GM19467 (cell line): Measurements from ENCODE around the gene FLOT1.
"Not testable (repeated sequence)": the region's sequence is repeated elsewhere in the genome, so short reads cannot be mapped to it uniquely, and the experiment has no call there.

Experiments used
- ATAC-seq: cut with Tn5 transposase; IDR thresholded peaks from one replicate; pipeline ENCODE4 v1.9.1; 2021; ENCODE audit warnings: mild to moderate bottlenecking, moderate library complexity; ENCODE audit not compliant: unreplicated experiment

The FLOT1 gene

DNA sequence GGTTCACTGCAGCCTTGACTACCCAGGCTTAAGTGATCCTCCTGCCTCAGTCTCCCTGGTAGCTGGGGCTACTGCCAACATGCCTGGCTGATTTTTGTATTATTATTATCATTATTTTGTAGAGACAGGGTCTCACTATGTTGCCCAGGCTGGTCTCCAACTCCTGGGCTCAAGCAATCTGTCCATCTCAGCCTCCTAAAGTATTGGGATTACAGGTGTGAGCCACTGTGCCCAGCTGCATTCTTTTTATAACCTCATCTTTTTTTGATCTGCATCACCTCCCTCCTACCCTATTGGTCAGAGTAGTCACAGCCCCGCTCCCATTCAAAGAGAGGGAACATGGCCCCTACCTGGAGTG lies 25.4 kb upstream of the FLOT1 start:
- ATAC-seq, result no peak

DNA sequence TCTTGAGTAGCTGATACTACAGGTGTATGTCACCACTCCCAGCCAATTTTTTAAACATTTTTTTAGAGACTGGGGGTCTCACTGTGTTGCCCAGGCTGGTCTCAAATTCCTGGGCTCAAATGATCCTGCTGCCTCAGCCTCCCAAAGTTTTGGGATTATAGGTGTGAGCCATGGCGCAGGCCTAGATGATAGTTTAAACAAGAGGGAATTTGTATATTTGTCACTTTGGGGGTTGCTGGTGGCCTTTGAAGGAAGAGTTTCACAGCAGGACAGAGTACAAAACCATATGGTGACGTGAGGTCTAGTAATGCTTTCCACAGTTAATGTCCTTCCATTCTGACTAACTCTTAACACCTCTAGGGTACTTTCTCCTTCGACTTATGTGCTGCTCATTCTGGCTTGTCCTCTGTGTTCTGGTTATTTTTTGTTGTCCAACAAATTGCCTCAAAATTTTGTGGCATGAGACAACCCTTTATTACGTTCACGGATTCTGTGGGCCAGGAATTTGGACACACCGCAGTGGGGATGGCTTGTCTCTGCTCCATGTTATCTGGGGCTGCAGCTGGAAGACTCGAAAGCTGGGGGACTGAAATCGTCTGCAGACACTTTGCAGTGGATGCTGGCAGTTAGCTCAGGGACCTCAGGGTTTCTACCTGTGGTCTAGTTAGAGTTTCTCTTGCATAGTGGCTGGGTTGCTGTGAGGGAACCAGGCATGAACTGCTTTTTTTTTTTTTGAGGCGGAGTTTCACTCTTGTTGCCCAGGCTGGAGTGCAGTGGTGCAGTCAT lies 24.9 kb upstream of the FLOT1 start:
- peak; percentile 45 for ATAC-seq

DNA sequence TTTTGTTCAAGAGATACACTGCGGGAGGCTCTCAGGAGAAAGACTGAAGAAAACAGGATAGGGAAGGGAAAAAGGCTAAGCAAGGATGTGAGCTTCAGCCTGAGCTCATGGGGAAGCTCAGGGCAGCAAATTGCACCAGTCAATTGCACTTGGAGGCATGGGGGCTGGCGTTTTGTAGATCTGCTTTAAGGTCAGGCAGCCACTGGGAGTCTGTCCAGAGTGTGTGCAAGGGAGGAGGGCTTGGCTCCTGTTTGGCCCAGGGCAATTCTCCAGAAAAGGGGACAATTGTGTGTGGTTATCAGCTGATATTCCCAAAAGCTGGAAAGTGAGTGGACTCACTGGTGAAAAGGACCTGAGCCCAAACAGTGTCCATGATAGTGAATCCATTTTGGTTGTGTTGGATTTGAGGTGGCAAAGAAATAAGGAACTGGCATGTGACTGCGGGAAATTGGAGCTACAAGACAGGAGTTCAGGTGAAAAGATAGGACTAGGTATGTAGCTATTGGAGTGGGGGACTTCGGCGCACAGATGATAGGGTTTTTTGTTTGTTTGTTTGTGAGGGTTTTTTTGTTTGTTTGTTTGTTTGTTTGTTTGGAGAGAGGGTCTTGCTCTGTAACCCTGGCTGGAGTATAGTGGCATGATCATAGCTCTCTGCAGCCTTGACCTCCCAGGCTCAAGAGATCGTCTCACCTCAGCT lies 24.1 kb upstream of the FLOT1 start:
- ATAC-seq, result no peak

DNA sequence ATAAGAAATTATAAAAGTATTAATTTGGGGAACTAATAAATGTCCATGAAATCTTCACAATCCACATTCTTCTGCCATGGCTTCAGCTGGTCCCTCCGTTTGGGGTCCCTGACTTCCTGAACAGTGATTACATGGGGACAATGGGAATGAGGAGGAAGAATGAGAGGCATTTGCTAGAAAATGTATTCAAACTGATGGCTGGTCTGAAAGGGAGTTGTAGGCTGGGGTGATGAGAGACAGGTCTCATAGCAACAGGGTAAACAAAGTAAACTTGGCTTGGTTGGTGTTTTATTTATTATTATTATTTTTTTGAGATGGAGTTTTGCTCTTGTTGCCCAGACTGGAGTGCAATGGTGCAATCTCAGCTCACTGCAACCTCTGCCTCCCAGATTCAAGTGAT lies 23.0 kb upstream of the FLOT1 start:
- ATAC-seq, result not testable (repeated sequence)

DNA sequence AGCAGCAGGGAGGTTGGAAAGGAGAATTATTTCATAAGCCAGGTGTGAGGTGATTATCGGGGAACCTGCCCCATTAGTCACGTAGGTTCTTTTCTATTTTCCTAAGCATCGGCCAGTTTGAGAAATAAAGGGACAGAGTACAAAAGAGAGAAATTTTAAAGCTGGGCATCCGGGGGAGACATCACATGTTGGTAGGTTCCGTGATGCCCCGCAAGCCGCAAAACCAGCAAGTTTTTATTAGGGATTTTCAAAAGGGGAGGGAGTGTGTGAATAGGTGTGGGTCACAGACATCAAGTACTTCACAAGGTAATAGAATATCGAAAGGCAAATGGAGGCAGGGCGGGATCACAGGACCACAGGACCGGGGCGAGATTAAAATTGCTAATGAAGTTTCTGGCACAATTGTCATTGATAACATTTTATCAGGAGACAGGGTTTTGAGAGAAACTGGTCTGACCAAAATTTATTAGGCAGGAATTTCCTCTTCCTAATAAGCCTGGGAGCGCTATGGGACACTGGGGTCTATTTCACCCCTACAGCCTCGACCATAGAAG lies 22.1 kb upstream of the FLOT1 start:
- ATAC-seq, result not testable (repeated sequence)

DNA sequence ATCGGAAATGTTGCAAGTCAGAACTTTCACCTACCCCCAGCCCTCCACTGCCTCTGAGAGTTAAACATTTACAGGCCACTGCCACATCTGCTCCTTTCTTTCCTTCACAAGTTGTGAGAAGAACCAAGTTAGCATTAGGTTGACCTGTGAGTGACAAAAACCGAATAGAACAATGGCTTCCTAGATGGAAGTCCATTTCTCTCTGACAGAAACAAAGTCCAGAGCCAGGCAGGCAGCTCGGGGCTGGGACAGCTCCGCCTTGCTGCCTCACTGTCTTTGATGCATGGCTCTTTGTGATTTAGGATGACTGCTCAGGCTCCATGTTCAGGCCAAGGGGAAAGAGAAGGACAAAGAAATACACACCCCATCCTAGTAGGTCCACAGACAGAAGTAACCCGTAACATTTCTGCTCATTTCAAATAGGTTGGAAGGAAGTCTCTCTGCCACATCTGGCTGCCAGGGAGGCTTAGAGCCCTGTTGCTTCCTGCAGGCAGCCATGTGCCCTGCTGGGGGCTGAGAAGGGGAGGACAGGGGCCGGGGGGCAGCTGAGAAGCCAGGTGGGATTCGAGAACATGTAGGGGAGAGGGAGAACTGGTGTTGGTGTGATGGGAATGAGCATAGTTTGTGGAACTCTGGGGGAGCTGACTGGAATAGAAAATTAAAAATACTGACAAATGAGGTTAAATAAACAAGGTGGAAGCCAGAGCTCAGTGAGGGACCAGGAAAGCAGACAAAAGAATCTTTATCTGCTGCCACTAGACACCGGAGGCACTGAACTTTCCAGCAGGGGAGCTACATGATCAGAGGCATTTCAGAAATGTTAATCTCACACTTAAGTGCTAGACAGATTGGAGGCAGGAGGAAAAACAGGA lies 21.4 kb upstream of the FLOT1 start:
- peak; percentile 34 for ATAC-seq

DNA sequence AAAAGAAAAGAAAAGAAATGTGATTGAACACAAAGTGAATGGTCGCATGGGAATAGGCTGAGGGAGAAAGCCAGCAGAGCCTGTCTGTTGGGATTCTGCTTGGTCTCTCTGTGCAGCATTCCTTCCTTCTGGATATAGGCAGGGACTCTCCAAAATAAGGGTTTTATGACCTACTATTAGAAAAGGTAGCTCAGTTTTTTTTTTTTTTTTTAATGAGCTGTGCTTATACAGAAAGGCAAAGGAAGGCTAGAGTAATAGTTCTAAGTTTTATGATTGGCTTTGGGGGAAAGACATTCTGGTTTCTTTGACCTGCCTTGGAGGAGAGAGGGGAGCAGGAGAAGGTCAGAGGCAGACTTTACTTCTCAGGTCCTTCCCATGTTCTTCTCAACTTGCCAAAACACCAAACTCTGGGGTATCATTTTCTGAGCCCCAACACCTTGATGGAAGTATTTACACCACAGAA lies 20.7 kb upstream of the FLOT1 start:
- ATAC-seq, result no peak

DNA sequence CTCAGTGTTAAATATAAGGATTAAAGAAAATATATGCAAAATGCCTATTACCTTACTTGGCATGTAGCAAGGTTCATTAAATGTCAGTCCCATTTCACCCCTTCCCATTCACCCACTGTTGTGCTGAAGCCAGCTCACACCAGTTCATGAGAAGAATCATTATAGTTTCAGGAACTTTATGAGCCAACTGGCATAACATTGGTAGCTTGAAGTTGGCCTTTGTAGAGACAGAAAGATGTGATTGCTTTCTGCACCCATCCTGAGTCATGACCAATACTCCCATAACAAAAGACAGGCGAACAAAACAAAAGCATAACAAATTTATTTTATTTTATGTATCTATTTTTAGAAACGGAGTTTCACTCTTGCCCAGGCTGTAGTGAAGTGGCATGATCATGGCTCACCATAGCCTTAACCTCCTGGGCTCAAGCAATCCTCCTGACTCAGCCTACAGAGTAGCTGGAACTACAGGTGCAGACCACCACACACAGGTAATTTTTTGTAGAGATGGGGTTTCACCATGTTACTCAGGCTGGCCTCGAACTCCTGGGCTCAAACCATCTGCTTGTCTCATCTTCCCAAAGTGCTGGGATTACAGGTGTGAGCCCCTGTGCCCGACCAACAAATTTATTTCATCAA lies 19.4 kb upstream of the FLOT1 start:
- no peak for ATAC-seq

DNA sequence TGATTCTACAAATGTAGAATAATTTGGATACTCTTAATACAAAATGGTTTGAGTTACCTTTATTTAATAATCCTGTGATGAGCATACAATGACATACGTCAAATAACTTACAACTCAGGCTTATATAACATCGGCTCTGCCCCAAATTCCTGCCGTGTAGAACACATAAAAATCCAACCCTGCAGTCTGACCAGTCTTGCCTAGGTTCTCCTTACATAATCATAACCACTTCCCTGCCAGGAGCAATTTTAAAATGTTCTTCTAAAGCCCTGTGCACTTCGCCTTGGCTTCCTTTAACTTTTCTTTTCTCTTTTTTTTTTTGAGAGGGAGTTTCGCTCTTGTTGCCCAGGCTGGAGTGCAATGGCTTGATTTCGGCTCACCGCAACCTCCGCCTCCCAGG lies 18.1 kb upstream of the FLOT1 start:
- ATAC-seq, result no peak

DNA sequence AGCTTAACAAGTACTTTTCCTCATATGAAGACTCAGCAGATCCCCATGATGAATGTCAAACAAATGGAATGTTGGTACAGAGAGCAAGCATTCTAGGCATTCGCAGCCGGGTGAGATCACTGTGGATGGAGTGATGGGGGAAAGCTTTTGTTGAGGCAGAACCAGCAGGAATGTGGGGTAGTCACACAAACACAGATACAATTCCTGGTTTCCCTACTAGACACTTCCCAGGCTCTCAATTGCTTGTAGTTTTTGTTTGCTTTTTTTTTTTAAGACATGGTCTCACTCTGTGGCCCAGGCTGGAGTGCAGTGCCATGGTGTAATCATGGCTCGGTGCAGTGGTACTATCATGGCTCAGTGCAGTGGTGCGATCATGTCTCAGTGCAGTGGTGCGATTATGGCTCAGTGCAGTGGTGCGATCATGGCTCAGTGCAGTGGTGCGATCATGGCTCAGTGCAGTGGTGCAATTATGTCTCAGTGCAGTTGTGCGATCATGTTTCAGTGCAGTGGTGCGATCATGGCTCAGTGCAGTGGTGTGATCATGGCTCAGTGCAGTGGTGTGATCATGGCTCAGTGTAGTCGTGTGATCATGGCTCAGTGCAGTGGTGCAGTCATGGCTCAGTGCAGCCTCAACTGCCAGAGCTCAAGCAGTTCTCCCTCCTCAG lies 17.2 kb upstream of the FLOT1 start:
- ATAC-seq, result no peak

DNA sequence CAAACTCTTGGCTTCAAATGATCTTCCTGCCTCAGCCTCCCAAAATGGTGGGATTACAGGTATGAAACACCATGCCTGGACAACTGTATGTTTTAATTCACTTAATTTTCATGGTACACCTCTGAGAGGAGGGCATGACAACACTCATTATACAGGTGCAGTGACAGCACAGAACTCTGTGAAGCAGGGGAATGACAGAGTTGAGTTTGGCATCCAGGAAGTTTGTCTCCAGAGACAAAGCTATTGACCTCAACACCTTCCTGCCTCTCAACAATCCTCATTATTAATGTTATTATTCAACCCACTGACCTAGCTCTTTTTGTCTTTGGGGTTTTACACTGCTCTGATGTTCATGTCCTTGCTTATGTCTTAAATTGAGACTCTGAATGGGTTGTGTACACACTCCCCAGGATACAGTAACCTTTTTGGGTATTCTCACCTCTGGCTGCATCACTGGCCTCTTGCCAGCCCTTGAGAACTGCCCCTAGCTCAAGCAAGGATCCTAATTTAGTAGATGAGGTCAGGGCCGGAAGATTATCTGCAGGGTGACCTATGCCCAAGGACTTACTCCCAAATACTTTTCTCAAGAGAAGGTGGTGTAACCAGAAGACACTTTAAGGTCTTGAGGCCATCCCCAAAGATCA lies 14.9 kb upstream of the FLOT1 start:
- ATAC-seq, result no peak

DNA sequence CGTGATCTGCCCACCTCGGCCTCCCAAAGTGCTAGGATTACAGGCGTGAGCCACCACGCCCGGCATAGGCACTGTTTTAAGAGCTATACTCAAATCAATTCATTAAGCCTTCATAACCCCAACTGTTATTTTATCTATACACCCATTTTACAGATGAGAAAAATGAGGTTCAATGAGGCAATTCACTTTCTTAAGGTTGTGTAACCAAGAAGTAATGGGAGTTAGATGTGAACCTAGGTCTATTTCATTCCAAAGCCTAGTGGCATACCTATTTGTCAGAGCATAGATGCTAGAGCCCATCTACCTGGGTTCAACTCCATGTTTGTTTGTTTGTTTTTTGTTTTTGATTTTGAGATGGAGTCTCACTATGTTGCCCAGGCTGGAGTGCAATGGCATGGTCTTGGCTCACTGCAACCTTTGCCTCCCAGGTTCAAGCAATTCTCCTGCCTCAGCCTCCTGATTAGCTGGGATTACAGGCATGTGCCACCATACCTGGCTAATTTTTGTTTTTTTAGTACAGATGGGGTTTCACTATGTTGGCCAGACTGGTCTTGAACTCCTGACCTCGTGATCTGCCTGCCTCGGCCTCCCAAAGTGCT lies 14.0 kb upstream of the FLOT1 start:
- not testable (repeated sequence) for ATAC-seq

DNA sequence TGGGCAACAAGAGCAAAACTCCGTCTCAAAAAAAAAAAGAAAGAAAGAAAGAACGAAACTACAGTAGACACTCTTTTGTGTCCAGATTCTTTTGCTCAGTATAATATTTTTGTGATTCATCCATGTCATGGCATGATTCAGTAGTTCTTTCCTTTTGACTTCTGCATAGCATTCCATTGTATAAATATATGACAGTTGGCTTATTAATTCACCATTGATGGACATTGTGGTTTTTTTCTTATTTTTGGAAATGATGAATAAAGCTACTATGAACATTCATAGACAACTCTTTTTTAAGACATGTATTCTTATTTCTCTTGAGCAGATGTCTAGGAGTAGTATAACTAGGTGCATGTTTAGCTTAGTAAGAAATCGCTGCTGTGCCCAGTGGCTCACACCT lies 12.1 kb upstream of the FLOT1 start:
- ATAC-seq, result no peak

DNA sequence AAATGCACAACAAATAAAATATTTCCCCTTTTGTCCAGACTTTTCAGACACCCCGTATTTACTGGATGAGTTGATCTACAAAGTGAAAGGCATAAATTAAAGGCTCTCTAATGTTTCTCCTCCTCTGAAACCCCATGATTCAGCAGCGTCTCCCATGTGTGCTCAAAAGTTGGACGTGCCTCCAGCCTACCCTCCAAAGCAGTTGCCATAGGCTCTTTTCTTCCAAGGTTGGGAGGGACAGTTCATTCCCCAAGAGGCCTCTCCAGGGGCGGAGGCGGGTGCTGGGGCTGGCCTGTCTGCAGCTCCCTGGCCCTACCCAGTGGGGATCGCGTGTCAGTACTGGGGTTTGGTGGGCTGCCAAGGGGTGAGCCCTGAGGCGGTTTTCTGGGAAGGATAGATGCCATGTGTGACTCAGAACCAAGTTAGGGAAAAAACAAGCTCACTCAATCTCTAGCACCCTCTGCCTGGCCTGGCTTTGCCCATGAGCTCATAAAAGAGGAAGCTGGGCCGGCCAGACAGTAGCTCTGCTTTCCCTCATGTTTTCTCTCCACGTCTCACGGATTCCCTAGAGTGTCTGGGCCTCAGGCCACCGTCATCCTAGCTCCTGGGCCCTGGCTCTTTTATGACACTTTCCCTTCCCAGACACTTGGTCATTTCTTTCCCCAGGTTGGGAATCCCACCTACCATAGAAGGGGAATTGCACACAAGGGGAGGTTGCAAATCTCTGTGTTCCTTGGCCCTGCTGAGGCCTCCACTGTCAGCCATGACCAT lies 9.9 kb upstream of the FLOT1 start:
- ATAC-seq, result no peak

DNA sequence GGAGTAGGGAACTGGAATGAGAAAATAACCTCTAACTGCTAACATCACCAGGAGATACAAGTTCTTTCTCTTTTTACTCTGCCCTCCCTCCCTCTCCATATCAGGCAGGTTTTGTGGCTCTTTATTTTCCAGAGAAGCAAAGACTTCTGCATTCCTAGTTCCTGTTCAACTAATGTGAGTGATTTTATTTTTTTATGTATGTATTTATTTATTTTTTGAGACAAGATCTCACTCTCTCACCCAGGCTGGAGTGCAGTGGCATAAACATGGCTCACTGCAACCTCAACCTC lies 7.8 kb upstream of the FLOT1 start:
- ATAC-seq, result no peak

DNA sequence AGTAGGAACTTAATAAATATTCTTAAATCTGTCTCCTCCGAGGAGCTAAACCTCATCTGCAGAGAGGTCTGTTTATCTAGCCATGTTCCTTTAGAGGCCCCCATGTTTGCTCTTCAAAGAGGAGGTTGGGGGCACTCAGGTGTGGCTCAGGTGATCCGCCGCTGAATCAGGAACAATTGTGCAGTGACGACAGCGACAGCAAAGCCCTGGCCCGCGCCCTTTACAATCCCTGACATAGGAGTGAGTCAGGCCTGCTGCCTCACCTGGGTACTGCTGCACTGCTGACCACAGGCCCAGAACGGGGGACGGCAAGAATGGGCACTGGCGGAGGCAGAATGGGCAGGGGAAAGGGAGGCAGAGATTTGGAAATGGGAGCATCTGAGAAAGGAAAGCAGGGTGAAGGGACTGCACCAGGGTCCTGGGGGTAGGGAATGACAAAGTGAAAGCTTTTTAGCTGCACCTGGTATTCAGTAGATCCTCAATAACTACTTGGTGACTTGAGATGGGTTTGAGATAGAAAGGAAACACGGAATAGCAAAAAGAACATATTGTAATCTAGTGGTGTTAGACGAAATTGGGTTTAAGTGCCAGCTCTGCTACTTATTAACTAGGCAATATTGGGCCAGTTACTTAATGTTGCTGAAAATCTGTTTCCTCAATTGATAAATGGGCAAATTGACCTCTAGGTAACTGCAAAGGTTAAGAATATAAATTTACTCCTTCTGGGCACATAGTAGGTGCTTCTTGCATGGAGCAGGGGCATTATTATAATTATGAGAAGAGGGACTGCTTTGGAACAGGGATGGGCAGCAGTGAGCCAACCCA lies 7.3 kb upstream of the FLOT1 start:
- ATAC-seq, result no peak

DNA sequence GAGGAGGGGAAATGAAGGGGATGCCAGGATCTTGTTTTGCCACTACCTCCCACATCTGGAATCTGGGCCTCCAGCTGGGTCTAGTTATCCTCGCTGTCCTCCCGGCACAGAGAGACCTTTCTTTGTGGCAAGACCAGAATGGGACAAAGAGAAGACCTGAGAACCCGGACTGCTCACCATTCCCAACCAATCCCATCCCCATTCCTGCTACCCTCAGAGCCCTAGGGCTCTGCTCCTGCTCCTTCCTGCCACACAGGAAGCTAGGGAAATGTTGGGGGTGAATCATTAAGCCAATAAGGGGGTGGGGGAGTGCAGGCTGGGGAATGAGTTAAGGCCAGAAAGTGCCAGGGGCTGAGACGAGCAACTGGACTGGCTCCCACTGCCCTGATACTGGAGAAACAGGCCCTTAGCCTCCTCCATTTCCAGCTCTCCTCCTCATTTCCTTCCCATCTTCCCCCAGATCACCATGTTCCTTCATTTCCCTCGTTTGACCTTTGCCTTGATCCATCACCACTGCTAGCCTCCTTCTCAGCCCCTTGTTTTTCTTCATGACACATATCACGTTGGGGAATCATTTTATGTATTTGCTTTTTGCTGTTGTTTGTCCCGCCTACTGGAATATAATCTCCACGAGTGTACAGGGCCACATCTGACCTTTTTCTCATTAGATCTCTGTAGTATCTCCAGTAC lies 6.5 kb upstream of the FLOT1 start:
- ATAC-seq, result no peak
